Measurements from ENCODE around the gene FBXO40. TPM values are rescaled to one million over a fixed set of nuclear protein-coding genes. Genes with fewer than 3 reads are reported as not detected.
A peak's percentile ranks its signal among the peaks of the same experiment; 100 is the strongest.

FBXO40 gene
- total and polyA plus RNA-seq, 4 donors = 0.05 to 0.08 TPM; not detected in 2

- H3K27me3 ChIP-seq (ENCODE audit: control insufficient read depth in 4 of 4, insufficient read depth in 4 of 4, low read length in 3 of 4) = no peaks in the 10 kb centered on the region
- H3K4me1 ChIP-seq (ENCODE audit: control insufficient read depth in 4 of 4, insufficient read depth in 4 of 4, low read length in 3 of 4) = peaks cover 0 to 6% (median 0%) of the 10 kb centered on the region in 4 donors
- H3K9ac ChIP-seq (ENCODE audit: low read depth in 1 of 2, low read length in 2 of 2) = no peak overlapping the region
- no peak overlapping the region for H3K4me3 ChIP-seq (ENCODE audit: low read depth in 1 of 3, low read length in 3 of 3)
- TF ChIP-seq RAD21 (IDR thresholded peaks at IDR 0.05) (peak; percentile 32 to 60), TAF1 (conservative IDR thresholded peaks at IDR 0.05) (no peak), GABPA (IDR thresholded peaks at IDR 0.05 in 1 of 2, conservative IDR thresholded peaks at IDR 0.05 in 1 of 2) (no peak), YY1 (IDR thresholded peaks at IDR 0.05) (no peak), NR2F2 (IDR thresholded peaks at IDR 0.05) (peak; percentile 58), SP1 (IDR thresholded peaks at IDR 0.05) (peak; percentile 32), HNF4G (IDR thresholded peaks at IDR 0.05) (no peak), HNF4A (conservative IDR thresholded peaks at IDR 0.05) (peak in 1 of 2 donors; percentile 9), CTCF (IDR thresholded peaks at IDR 0.05; ENCODE audit: low read depth, low read length, missing input control) (no peak), FOXA1 (IDR thresholded peaks at IDR 0.05) (no peak), ZBTB33 (IDR thresholded peaks at IDR 0.05) (no peak), EGR1 (IDR thresholded peaks at IDR 0.05; ENCODE audit: low read depth in 2 of 2) (no peak), FOXA2 (IDR thresholded peaks at IDR 0.05) (no peak), RXRA (IDR thresholded peaks at IDR 0.05) (peak; percentile 16 to 42), JUND (IDR thresholded peaks at IDR 0.05) (no peak), MAX (IDR thresholded peaks at IDR 0.05) (no peak), REST (IDR thresholded peaks at IDR 0.05) (no peak), ATF3 (IDR thresholded peaks at IDR 0.05) (no peak)
- peaks cover 0 to 13% (median 10%) of the 10 kb centered on the region in 4 donors for H3K36me3 ChIP-seq (ENCODE audit: control insufficient read depth in 4 of 4, insufficient read depth in 3 of 4, low read depth in 1 of 4, low read length in 3 of 4)
- H3K9me3 ChIP-seq (ENCODE audit: control insufficient read depth in 4 of 4, low read length in 3 of 4) = no peaks in the 10 kb centered on the region
- DNase-seq (ENCODE audit: low spot score) = no peak
- WGBS = 63% methylated on average over 6 of the region's 6 CpGs
- no peak overlapping the region for H3K27ac ChIP-seq (ENCODE audit: low read depth in 1 of 2, low read length in 2 of 2)
Observed at GRCh38 chr3:121648219-121648958, 55.2 kb downstream of the FBXO40 start.
